ENCODE measurements around the gene C16orf86. TPM values are rescaled to one million over a fixed set of nuclear protein-coding genes. Genes with fewer than 3 reads are reported as not detected.

Gene C16orf86
- total RNA-seq, 1 experiment from 2014 or later = 2.5 TPM

Other genes starting within 250 kb of the C16orf86 start
- 0.94 and 1.0 TPM in 2 replicates for gene HSD11B2, start 235.7 kb upstream of the C16orf86 start, total RNA-seq (2014; rRNA removed; shearing (Covaris generic))
- 89.7 and 108 TPM in 2 replicates for gene ATP6V0D1, start 185.7 kb upstream of the C16orf86 start, total RNA-seq (2014; rRNA removed; shearing (Covaris generic))
- gene AGRP, start 183.3 kb upstream of the C16orf86 start, total RNA-seq (2014; rRNA removed; shearing (Covaris generic)) = not detected in 2 replicates
- gene RIPOR1, start 138.0 kb upstream of the C16orf86 start, total RNA-seq (2014; rRNA removed; shearing (Covaris generic)) = 17.2 and 18.2 TPM in 2 replicates
- 44.4 and 53.8 TPM in 2 replicates for gene CTCF, start 104.3 kb upstream of the C16orf86 start, total RNA-seq (2014; rRNA removed; shearing (Covaris generic))
- 4.3 and 12.0 TPM in 2 replicates for gene CARMIL2, start 21.7 kb upstream of the C16orf86 start, total RNA-seq (2014; rRNA removed; shearing (Covaris generic))
- 39.8 and 47.9 TPM in 2 replicates for gene ACD, start 6.6 kb upstream of the C16orf86 start, total RNA-seq (2014; rRNA removed; shearing (Covaris generic))
- gene PARD6A, start 5.9 kb upstream of the C16orf86 start, total RNA-seq (2014; rRNA removed; shearing (Covaris generic)) = 2.8 and 3.8 TPM in 2 replicates
- gene ENKD1, start 64 bp upstream of the C16orf86 start, total RNA-seq (2014; rRNA removed; shearing (Covaris generic)) = 25.6 and 26.2 TPM in 2 replicates
- gene GFOD2, start 52.5 kb downstream of the C16orf86 start, total RNA-seq (2014; rRNA removed; shearing (Covaris generic)) = 20.4 and 24.4 TPM in 2 replicates
- gene RANBP10, start 139.7 kb downstream of the C16orf86 start, total RNA-seq (2014; rRNA removed; shearing (Covaris generic)) = 6.2 and 10.8 TPM in 2 replicates
- 0.18 TPM in 1 of 2 replicates, not detected in the other for gene TSNAXIP1, start 140.1 kb downstream of the C16orf86 start, total RNA-seq (2014; rRNA removed; shearing (Covaris generic))
- gene THAP11, start 175.5 kb downstream of the C16orf86 start, total RNA-seq (2014; rRNA removed; shearing (Covaris generic)) = 91.5 and 105 TPM in 2 replicates
- 236 and 318 TPM in 2 replicates for gene NUTF2, start 180.1 kb downstream of the C16orf86 start, total RNA-seq (2014; rRNA removed; shearing (Covaris generic))
- gene CENPT, start 180.9 kb downstream of the C16orf86 start, total RNA-seq (2014; rRNA removed; shearing (Covaris generic)) = 30.1 and 30.2 TPM in 2 replicates
- gene EDC4, start 206.2 kb downstream of the C16orf86 start, total RNA-seq (2014; rRNA removed; shearing (Covaris generic)) = 64.5 and 78.1 TPM in 2 replicates
- gene NRN1L, start 218.1 kb downstream of the C16orf86 start, total RNA-seq (2014; rRNA removed; shearing (Covaris generic)) = not detected in 2 replicates
- 5.9 and 7.0 TPM in 2 replicates for gene PSKH1, start 226.4 kb downstream of the C16orf86 start, total RNA-seq (2014; rRNA removed; shearing (Covaris generic))

All from HT1080 (cell line).